GM19468 (cell line): Measurements from ENCODE around the gene MDFI.

Source experiments
- ATAC-seq: cut with Tn5 transposase; IDR thresholded peaks from one replicate; pipeline ENCODE4 v1.9.1; 2021; ENCODE audit warnings: mild to moderate bottlenecking, moderate library complexity, moderate number of reproducible peaks; ENCODE audit not compliant: unreplicated experiment; ENCODE audit errors: extremely low read depth

The MDFI gene

GRCh38 chr6:41668968-41669367 is 30.7 kb downstream of the MDFI start:
- ATAC-seq, result no peak

GRCh38 chr6:41670703-41671360 is 32.6 kb downstream of the MDFI start:
- no peak for ATAC-seq

GRCh38 chr6:41671376-41671775 is 33.1 kb downstream of the MDFI start:
- ATAC-seq, result no peak

- no peak for ATAC-seq
These were observed 33.7 kb downstream of the MDFI start for GRCh38 chr6:41672016-41672415.

- ATAC-seq, result no peak
These were observed 34.8 kb downstream of the MDFI start for GRCh38 chr6:41672816-41673703.

- ATAC-seq, result no peak
These were observed 35.4 kb downstream of the MDFI start for GRCh38 chr6:41673704-41674000.

GRCh38 chr6:41674231-41675000 is 36.1 kb downstream of the MDFI start:
- no peak for ATAC-seq

GRCh38 chr6:41675176-41675775 is 37.0 kb downstream of the MDFI start:
- ATAC-seq, result no peak

- no peak for ATAC-seq
These were observed 37.7 kb downstream of the MDFI start for GRCh38 chr6:41675992-41676391.

GRCh38 chr6:41676431-41676830 is 38.2 kb downstream of the MDFI start:
- ATAC-seq, result no peak

GRCh38 chr6:41677124-41677921 is 39.1 kb downstream of the MDFI start:
- ATAC-seq, result no peak

- no peak for ATAC-seq
These were observed 40.3 kb downstream of the MDFI start for GRCh38 chr6:41678511-41679084.

- ATAC-seq, result no peak
These were observed 41.4 kb downstream of the MDFI start for GRCh38 chr6:41679696-41680095.

GRCh38 chr6:41680182-41680965 is 42.1 kb downstream of the MDFI start:
- no peak for ATAC-seq

GRCh38 chr6:41682056-41682477 is 43.8 kb downstream of the MDFI start:
- ATAC-seq, result no peak

GRCh38 chr6:41682497-41683272 is 44.4 kb downstream of the MDFI start:
- no peak for ATAC-seq

- peak; percentile 10 for ATAC-seq
These were observed 44.9 kb downstream of the MDFI start for GRCh38 chr6:41683273-41683522.
